Mammary epithelial cell (primary cell): Measurements from ENCODE around the gene GPATCH4.
A peak's percentile ranks its signal among the peaks of the same experiment; 100 is the strongest.

Source experiments
- CTCF ChIP-seq, 2 donors: IDR thresholded peaks in 1 of 2; conservative IDR thresholded peaks in 1 of 2; 2 replicates each; pipeline ENCODE4 v1.5.1; 2011 to 2012; ENCODE audit warnings: inconsistent platforms in 2 of 2, low read length in 2 of 2, mild to moderate bottlenecking in 2 of 2, control low read depth in 1 of 2, low read depth in 1 of 2; ENCODE audit not compliant: insufficient read depth in 1 of 2; ENCODE audit errors: extremely low read depth in 1 of 2
- EZH2 ChIP-seq: IDR thresholded peaks from 2 replicates; pipeline ENCODE4 v1.6.1; 2012; ENCODE audit warnings: low read length, inconsistent platforms, borderline replicate concordance

GRCh38 chr1:156608981-156609380 is 7.7 kb upstream of the GPATCH4 start:
- TF ChIP-seq CTCF (conservative IDR thresholded peaks at IDR 0.05 in 1 of 2, IDR thresholded peaks at IDR 0.05 in 1 of 2; ENCODE audit: extremely low read depth in 1 of 2, insufficient read depth in 1 of 2, low read depth in 1 of 2, low read length in 2 of 2) (peak; percentile 57 to 70), EZH2 (no peak)
